Measurements from ENCODE around the gene COA8. TPM values are rescaled to one million over a fixed set of nuclear protein-coding genes. Genes with fewer than 3 reads are reported as not detected.

The COA8 gene
- total RNA-seq, 1 experiment from 2014 or later, result 62.3 TPM

DNA sequence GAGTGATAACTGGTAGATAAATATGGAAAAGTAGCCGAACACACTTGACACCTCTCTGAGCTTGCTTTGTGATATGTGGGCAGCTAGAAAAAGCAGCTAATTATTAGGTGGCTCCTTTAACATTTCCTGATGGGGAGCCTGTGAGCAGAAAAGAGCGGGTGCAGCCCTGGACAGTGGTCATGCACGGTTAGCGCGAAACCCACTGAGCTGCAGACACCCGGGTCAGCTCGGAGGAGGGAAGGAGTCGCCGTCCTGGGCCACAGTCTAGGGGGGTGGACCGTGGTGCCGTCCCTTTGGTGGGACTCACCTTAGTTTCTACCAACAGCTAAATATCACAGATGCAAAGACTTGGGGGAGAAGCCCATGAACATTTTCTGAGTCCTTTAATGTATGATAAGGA, 6.6 kb downstream of the COA8 start:
- Histone ChIP-seq H3K27me3 (ENCODE audit: low read length) (no peaks in the 10 kb centered on the region), H2AFZ (ENCODE audit: low read length) (no peak overlapping the region), H3K4me2 (ENCODE audit: low read length) (no peak overlapping the region), H3K27ac (ENCODE audit: low read length) (no peak overlapping the region), H3K4me3 (ENCODE audit: low read length) (no peak overlapping the region), H3K4me1 (ENCODE audit: insufficient read depth, low read length) (peaks cover 5% of the 10 kb centered on the region; the same call in 1 of the 2 replicates), H3K9ac (ENCODE audit: low read length) (no peak overlapping the region), H3K9me3 (ENCODE audit: low read length) (no peaks in the 10 kb centered on the region), H4K20me1 (ENCODE audit: low read length) (no peaks in the 10 kb centered on the region), H3K36me3 (ENCODE audit: low read depth, low read length) (peaks cover 10% of the 10 kb centered on the region; the same call in 1 of the 2 replicates), H3F3A (ENCODE audit: low read length, unreplicated experiment) (no peaks in the 10 kb centered on the region), H3K79me2 (ENCODE audit: low read length) (peaks cover 65% of the 10 kb centered on the region), H3K9me2 (replicated peaks; ENCODE audit: low read length) (no peaks in the 10 kb centered on the region)
- intact Hi-C loops (cut with micrococcal nuclease), result no loop called here
- ATAC-seq (no peak), DNase-seq (no peak)
- BruUV-seq (replicated peaks), result no TSS peak
- no peak for TF ChIP-seq EZH2phosphoT487 (IDR thresholded peaks at IDR 0.05; ENCODE audit: borderline replicate concordance, low read length)
- TF ChIP-seq, protein P1, sequence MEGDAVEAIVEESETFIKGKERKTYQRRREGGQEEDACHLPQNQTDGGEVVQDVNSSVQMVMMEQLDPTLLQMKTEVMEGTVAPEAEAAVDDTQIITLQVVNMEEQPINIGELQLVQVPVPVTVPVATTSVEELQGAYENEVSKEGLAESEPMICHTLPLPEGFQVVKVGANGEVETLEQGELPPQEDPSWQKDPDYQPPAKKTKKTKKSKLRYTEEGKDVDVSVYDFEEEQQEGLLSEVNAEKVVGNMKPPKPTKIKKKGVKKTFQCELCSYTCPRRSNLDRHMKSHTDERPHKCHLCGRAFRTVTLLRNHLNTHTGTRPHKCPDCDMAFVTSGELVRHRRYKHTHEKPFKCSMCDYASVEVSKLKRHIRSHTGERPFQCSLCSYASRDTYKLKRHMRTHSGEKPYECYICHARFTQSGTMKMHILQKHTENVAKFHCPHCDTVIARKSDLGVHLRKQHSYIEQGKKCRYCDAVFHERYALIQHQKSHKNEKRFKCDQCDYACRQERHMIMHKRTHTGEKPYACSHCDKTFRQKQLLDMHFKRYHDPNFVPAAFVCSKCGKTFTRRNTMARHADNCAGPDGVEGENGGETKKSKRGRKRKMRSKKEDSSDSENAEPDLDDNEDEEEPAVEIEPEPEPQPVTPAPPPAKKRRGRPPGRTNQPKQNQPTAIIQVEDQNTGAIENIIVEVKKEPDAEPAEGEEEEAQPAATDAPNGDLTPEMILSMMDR (conservative IDR thresholded peaks at IDR 0.05; ENCODE audit: low read depth, low read length), result no peak
- no peak for TF ChIP-seq EZH2 (IDR thresholded peaks at IDR 0.05; ENCODE audit: low read length, unreplicated experiment)
- CTCF ChIA-PET, result no interaction called here
- POLR2A ChIA-PET (ENCODE audit: unreplicated experiment), result no interaction called here

DNA sequence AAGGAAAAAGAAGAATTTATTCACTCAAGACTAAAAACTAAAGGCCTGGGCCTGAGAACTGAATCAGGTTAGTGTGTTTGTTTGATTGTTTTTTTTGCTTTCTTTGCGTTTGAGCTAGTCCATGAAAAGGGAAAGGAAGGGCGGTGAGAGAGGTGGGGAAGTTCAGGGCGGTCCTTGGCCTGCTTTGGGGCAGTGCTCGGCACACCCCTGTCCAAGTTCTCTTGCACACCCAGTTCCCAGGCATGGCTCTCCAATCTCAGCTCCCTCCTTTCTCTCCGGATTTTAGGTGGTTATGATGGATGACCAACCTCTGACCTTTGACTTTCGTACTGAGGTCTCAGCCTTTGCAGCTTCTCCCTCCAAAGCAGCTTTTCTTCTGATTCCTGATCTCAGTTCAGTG, 11.3 kb downstream of the COA8 start:
- TF ChIP-seq EZH2phosphoT487 (IDR thresholded peaks at IDR 0.05; ENCODE audit: borderline replicate concordance, low read length), result no peak
- TF ChIP-seq EZH2 (IDR thresholded peaks at IDR 0.05; ENCODE audit: low read length, unreplicated experiment), result no peak
- TF ChIP-seq, protein P1 (conservative IDR thresholded peaks at IDR 0.05; ENCODE audit: low read depth, low read length), result no peak
- BruUV-seq (replicated peaks), result no TSS peak
- no peak overlapping the region for H3K27ac ChIP-seq (ENCODE audit: low read length)
- ATAC-seq (no peak), DNase-seq (no peak)
- intact Hi-C loops (cut with micrococcal nuclease), result loop anchor here (5.0 to 10.0 kb wide), 2 partner anchors 103 to 141 kb away; partner anchors contain the start of genes XRCC3 and ZFYVE21
- no peaks in the 10 kb centered on the region for H4K20me1 ChIP-seq (ENCODE audit: low read length)
- ChIA-PET CTCF (no interaction called here), POLR2A (ENCODE audit: unreplicated experiment) (no interaction called here)
- peaks cover 40% of the 10 kb centered on the region for H3K79me2 ChIP-seq (ENCODE audit: low read length)
- no peak overlapping the region for H2AFZ ChIP-seq (ENCODE audit: low read length)
- no peaks in the 10 kb centered on the region for H3K9me2 ChIP-seq (replicated peaks; ENCODE audit: low read length)
- H3K4me1 ChIP-seq (ENCODE audit: insufficient read depth, low read length), result peaks cover 19% of the 10 kb centered on the region
- H3K4me3 ChIP-seq (ENCODE audit: low read length), result no peak overlapping the region
- no peak overlapping the region for H3K9ac ChIP-seq (ENCODE audit: low read length)
- H3F3A ChIP-seq (ENCODE audit: low read length, unreplicated experiment), result no peaks in the 10 kb centered on the region
- no peaks in the 10 kb centered on the region for H3K27me3 ChIP-seq (ENCODE audit: low read length)
- H3K9me3 ChIP-seq (ENCODE audit: low read length), result no peaks in the 10 kb centered on the region
- no peak overlapping the region for H3K4me2 ChIP-seq (ENCODE audit: low read length)
- H3K36me3 ChIP-seq (ENCODE audit: low read depth, low read length), result peaks cover 32% of the 10 kb centered on the region

DNA sequence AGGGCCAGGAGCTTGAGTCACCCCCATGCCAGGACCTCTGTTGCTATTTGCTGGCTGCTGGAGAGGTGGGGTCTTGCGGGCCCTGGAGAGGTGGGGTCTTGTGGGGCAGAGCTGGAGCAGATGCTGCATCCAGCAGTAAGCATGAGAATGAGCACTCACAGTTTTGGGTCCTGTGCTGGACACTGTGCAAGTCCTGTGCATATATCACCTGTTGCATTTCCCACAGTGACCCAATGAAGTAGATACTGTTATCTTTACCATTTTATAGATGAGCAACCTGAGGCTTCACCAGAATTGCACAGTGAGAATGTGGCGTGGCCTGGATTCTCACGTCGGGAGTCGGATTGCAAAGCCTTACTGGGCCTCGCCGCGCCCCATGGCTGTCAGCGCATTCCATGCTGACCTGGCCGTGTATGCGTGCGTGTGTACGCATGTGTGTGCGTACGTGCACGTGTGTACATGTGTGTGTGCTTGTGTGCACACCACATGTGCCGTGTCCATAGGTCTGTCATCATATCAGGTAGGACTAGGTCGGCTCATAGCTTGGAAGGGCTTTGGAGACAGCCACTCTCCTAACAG, 12.0 kb downstream of the COA8 start:
- peaks cover 32% of the 10 kb centered on the region for H3K36me3 ChIP-seq (ENCODE audit: low read depth, low read length)
- H3K27me3 ChIP-seq (ENCODE audit: low read length), result no peaks in the 10 kb centered on the region
- H3K9ac ChIP-seq (ENCODE audit: low read length), result no peak overlapping the region
- no peaks in the 10 kb centered on the region for H3K9me3 ChIP-seq (ENCODE audit: low read length)
- no peak overlapping the region for H3K4me2 ChIP-seq (ENCODE audit: low read length)
- ATAC-seq (no peak), DNase-seq (no peak)
- no peak for TF ChIP-seq EZH2phosphoT487 (IDR thresholded peaks at IDR 0.05; ENCODE audit: borderline replicate concordance, low read length)
- TF ChIP-seq, protein P1 (conservative IDR thresholded peaks at IDR 0.05; ENCODE audit: low read depth, low read length), result no peak
- no peak for TF ChIP-seq EZH2 (IDR thresholded peaks at IDR 0.05; ENCODE audit: low read length, unreplicated experiment)
- H3F3A ChIP-seq (ENCODE audit: low read length, unreplicated experiment), result no peaks in the 10 kb centered on the region
- no peak overlapping the region for H3K27ac ChIP-seq (ENCODE audit: low read length)
- no peaks in the 10 kb centered on the region for H3K9me2 ChIP-seq (replicated peaks; ENCODE audit: low read length)
- no peak overlapping the region for H2AFZ ChIP-seq (ENCODE audit: low read length)
- ChIA-PET POLR2A (ENCODE audit: unreplicated experiment) (no interaction called here), CTCF (no interaction called here)
- no TSS peak for BruUV-seq (replicated peaks)
- intact Hi-C loops (cut with micrococcal nuclease), result loop anchor here (5.0 to 10.0 kb wide), 2 partner anchors 103 to 140 kb away; partner anchors contain the start of genes XRCC3 and ZFYVE21
- peaks cover 33% of the 10 kb centered on the region for H3K79me2 ChIP-seq (ENCODE audit: low read length)
- H3K4me3 ChIP-seq (ENCODE audit: low read length), result no peak overlapping the region
- H3K4me1 ChIP-seq (ENCODE audit: insufficient read depth, low read length), result peaks cover 19% of the 10 kb centered on the region
- no peaks in the 10 kb centered on the region for H4K20me1 ChIP-seq (ENCODE audit: low read length)

Data from PC-3 (cell line).